HepG2 (cell line): ENCODE data around the gene TP53TG5. TPM values are rescaled to one million over a fixed set of nuclear protein-coding genes. Genes with fewer than 3 reads are reported as not detected.

ENCODE experiments used
- ADNP ChIP-seq: sonication (generic); formaldehyde crosslinking; IDR thresholded peaks from 2 replicates; pipeline ENCODE4 v1.4.0; 2020; ENCODE audit warnings: missing genetic modification reagents
- ARNT2 ChIP-seq: sonication (generic); formaldehyde crosslinking; IDR thresholded peaks from 2 replicates; pipeline ENCODE4 v1.8.0; 2022; ENCODE audit warnings: mild to moderate bottlenecking, low read depth, missing genetic modification reagents, moderate library complexity
- FOSL1 ChIP-seq: sonication (generic); formaldehyde crosslinking; IDR thresholded peaks from 2 replicates; pipeline ENCODE4 v1.9.0; 2021; ENCODE audit warnings: missing genetic modification reagents, borderline replicate concordance
- GLMP ChIP-seq: sonication (generic); formaldehyde crosslinking; IDR thresholded peaks from 2 replicates; pipeline ENCODE4 v1.9.0; 2021; ENCODE audit warnings: missing genetic modification reagents, mild to moderate bottlenecking, borderline replicate concordance
- GPN1 ChIP-seq: sonication (generic); formaldehyde crosslinking; IDR thresholded peaks from 2 replicates; pipeline ENCODE4 v1.5.1; 2020; ENCODE audit warnings: missing genetic modification reagents, borderline replicate concordance
- HDAC2 ChIP-seq: sonication (generic); formaldehyde crosslinking; IDR thresholded peaks from 2 replicates; pipeline ENCODE4 v1.4.0; 2020; ENCODE audit warnings: missing genetic modification reagents
- HNRNPUL1 ChIP-seq: fragments of 200-400 bp; formaldehyde crosslinking; IDR thresholded peaks from 2 replicates; pipeline ENCODE4 v1.6.1; 2017; ENCODE audit warnings: low read depth, mild to moderate bottlenecking, low read length, moderate library complexity
- NFE2 ChIP-seq: sonication (generic); formaldehyde crosslinking; IDR thresholded peaks from 2 replicates; pipeline ENCODE4 v1.4.0; 2020; ENCODE audit warnings: missing genetic modification reagents
- PLSCR1 ChIP-seq: sonication (generic); formaldehyde crosslinking; IDR thresholded peaks from 2 replicates; pipeline ENCODE4 v1.5.0; 2020; ENCODE audit warnings: missing genetic modification reagents, mild to moderate bottlenecking, borderline replicate concordance
- SNAI1 ChIP-seq: sonication (generic); formaldehyde crosslinking; IDR thresholded peaks from 2 replicates; pipeline ENCODE4 v1.5.0; 2020; ENCODE audit warnings: mild to moderate bottlenecking, missing genetic modification reagents, borderline replicate concordance
- TCF7L2 ChIP-seq: IDR thresholded peaks from 2 replicates; pipeline ENCODE4 v1.6.1; 2011; ENCODE audit warnings: mild to moderate bottlenecking, low read depth, low read length, moderate library complexity
- ZBTB8A ChIP-seq: sonication (generic); formaldehyde crosslinking; IDR thresholded peaks from 2 replicates; pipeline ENCODE4 v1.4.0; 2020; ENCODE audit warnings: mild to moderate bottlenecking, low read depth, missing genetic modification reagents, borderline replicate concordance
- ZMYM3 ChIP-seq: sonication (generic); formaldehyde crosslinking; IDR thresholded peaks from 2 replicates; pipeline ENCODE4 v1.5.1; 2020; ENCODE audit warnings: mild to moderate bottlenecking, missing genetic modification reagents
- ZNF431 ChIP-seq: sonication (generic); formaldehyde crosslinking; IDR thresholded peaks from 2 replicates; pipeline ENCODE4 v1.9.0; 2022; ENCODE audit warnings: missing genetic modification reagents, low read depth, mild to moderate bottlenecking, borderline replicate concordance
- ZNF432 ChIP-seq: sonication (generic); formaldehyde crosslinking; IDR thresholded peaks from 2 replicates; pipeline ENCODE4 v1.5.0; 2020; ENCODE audit warnings: missing genetic modification reagents, mild to moderate bottlenecking, borderline replicate concordance
- ZNF558 ChIP-seq: sonication (generic); formaldehyde crosslinking; IDR thresholded peaks from 2 replicates; pipeline ENCODE4 v1.9.0; 2022; ENCODE audit warnings: mild to moderate bottlenecking, missing genetic modification reagents, borderline replicate concordance
- ZNF564 ChIP-seq: sonication (generic); formaldehyde crosslinking; IDR thresholded peaks from 2 replicates; pipeline ENCODE4 v1.8.1; 2023; ENCODE audit warnings: mild to moderate bottlenecking, missing genetic modification reagents
- ZSCAN12 ChIP-seq: sonication (generic); formaldehyde crosslinking; IDR thresholded peaks from 2 replicates; pipeline ENCODE4 v1.9.0; 2021; ENCODE audit warnings: mild to moderate bottlenecking, missing genetic modification reagents
- polyA plus RNA-seq, 8 experiments: library from polyadenylated mRNA; depleted of rRNA in 3 of 8; stranded (reverse) in 7 of 8; unstranded in 1 of 8; fragments of >200 nt; fragmentation: Illumina TruSeq in 4 of 8; extraction: Trizol in 4 of 8; gene quantifications; 2 replicates each; pipeline versions ENCODE4 v1.2.1 to v1.2.3, GENCODE V29; 2011 to 2016; ENCODE audit warnings: low read depth in 4 of 8, missing spikeins in 1 of 8, mixed read lengths in 1 of 8; ENCODE audit not compliant: insufficient read depth in 1 of 8
- total RNA-seq, 5 experiments: library from RNA; depleted of rRNA; stranded (reverse); fragments of >200 nt; fragmentation: Illumina TruSeq; extraction: Trizol; gene quantifications; 2 replicates each; pipeline ENCODE4 v1.2.3, GENCODE V29; 2016; ENCODE audit warnings: low read depth in 1 of 5
- TF ChIP-seq, protein P1 (sequence below): sonication (generic); formaldehyde crosslinking; IDR thresholded peaks from 2 replicates; pipeline ENCODE4 v1.8.1; 2023; ENCODE audit warnings: mild to moderate bottlenecking, missing genetic modification reagents
- TF ChIP-seq, protein P2 (sequence below): sonication (generic); formaldehyde crosslinking; IDR thresholded peaks from 2 replicates; pipeline ENCODE4 v1.5.1; 2020; ENCODE audit warnings: mild to moderate bottlenecking, missing genetic modification reagents, borderline replicate concordance
- TF ChIP-seq, protein P3 (sequence below): sonication (generic); formaldehyde crosslinking; IDR thresholded peaks from 2 replicates; pipeline ENCODE4 v1.8.0; 2022; ENCODE audit warnings: low read depth, missing genetic modification reagents

TP53TG5 gene
- total and polyA plus RNA-seq, 2 of the 13 experiments (the other 11 are each of a cell fraction or from before 2014, with no cell fraction given): 0.11 TPM; not detected in 1

- no peak for TF ChIP-seq SNAI1
- no peak for TF ChIP-seq GLMP (CRISPR knock-in tag)
- no peak for TF ChIP-seq ADNP (CRISPR knock-in tag)
- no peak for TF ChIP-seq HNRNPUL1
- TF ChIP-seq GPN1 (CRISPR knock-in tag): no peak
- peak; percentile 43; the same call in 1 of the 2 replicates for TF ChIP-seq HDAC2
- TF ChIP-seq, protein P1, sequence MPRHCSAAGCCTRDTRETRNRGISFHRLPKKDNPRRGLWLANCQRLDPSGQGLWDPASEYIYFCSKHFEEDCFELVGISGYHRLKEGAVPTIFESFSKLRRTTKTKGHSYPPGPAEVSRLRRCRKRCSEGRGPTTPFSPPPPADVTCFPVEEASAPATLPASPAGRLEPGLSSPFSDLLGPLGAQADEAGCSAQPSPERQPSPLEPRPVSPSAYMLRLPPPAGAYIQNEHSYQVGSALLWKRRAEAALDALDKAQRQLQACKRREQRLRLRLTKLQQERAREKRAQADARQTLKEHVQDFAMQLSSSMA: no peak
- TF ChIP-seq, protein P2, sequence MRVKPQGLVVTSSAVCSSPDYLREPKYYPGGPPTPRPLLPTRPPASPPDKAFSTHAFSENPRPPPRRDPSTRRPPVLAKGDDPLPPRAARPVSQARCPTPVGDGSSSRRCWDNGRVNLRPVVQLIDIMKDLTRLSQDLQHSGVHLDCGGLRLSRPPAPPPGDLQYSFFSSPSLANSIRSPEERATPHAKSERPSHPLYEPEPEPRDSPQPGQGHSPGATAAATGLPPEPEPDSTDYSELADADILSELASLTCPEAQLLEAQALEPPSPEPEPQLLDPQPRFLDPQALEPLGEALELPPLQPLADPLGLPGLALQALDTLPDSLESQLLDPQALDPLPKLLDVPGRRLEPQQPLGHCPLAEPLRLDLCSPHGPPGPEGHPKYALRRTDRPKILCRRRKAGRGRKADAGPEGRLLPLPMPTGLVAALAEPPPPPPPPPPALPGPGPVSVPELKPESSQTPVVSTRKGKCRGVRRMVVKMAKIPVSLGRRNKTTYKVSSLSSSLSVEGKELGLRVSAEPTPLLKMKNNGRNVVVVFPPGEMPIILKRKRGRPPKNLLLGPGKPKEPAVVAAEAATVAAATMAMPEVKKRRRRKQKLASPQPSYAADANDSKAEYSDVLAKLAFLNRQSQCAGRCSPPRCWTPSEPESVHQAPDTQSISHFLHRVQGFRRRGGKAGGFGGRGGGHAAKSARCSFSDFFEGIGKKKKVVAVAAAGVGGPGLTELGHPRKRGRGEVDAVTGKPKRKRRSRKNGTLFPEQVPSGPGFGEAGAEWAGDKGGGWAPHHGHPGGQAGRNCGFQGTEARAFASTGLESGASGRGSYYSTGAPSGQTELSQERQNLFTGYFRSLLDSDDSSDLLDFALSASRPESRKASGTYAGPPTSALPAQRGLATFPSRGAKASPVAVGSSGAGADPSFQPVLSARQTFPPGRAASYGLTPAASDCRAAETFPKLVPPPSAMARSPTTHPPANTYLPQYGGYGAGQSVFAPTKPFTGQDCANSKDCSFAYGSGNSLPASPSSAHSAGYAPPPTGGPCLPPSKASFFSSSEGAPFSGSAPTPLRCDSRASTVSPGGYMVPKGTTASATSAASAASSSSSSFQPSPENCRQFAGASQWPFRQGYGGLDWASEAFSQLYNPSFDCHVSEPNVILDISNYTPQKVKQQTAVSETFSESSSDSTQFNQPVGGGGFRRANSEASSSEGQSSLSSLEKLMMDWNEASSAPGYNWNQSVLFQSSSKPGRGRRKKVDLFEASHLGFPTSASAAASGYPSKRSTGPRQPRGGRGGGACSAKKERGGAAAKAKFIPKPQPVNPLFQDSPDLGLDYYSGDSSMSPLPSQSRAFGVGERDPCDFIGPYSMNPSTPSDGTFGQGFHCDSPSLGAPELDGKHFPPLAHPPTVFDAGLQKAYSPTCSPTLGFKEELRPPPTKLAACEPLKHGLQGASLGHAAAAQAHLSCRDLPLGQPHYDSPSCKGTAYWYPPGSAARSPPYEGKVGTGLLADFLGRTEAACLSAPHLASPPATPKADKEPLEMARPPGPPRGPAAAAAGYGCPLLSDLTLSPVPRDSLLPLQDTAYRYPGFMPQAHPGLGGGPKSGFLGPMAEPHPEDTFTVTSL (CRISPR knock-in tag): no peak
- TF ChIP-seq, protein P3, sequence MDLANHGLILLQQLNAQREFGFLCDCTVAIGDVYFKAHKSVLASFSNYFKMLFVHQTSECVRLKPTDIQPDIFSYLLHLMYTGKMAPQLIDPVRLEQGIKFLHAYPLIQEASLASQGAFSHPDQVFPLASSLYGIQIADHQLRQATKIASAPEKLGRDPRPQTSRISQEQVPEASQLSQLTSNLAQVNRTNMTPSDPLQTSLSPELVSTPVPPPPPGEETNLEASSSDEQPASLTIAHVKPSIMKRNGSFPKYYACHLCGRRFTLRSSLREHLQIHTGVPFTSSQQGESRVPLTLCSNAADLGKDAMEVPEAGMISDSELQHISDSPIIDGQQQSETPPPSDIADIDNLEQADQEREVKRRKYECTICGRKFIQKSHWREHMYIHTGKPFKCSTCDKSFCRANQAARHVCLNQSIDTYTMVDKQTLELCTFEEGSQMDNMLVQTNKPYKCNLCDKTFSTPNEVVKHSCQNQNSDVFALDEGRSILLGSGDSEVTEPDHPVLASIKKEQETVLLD (CRISPR knock-in tag): no peak
- no peak for TF ChIP-seq FOSL1 (CRISPR knock-in tag)
- TF ChIP-seq ZNF558 (CRISPR knock-in tag): no peak
- TF ChIP-seq ZNF432 (CRISPR knock-in tag): no peak
- no peak for TF ChIP-seq PLSCR1 (CRISPR knock-in tag)
- no peak for TF ChIP-seq TCF7L2
- TF ChIP-seq ZBTB8A (CRISPR knock-in tag): no peak
- no peak for TF ChIP-seq ZMYM3 (CRISPR knock-in tag)
- no peak for TF ChIP-seq ZSCAN12 (CRISPR knock-in tag)
- no peak for TF ChIP-seq ZNF564
- TF ChIP-seq ARNT2 (CRISPR knock-in tag): 0 out of 2 replicates have a peak, but pooled peaks have one; percentile 59
- TF ChIP-seq ZNF431 (CRISPR knock-in tag): no peak
- no peak for TF ChIP-seq NFE2 (CRISPR knock-in tag)
Measured at GRCh38 chr20:45322952-45323383, 55.2 kb downstream of the TP53TG5 start (continued).
